Effector CD8-positive, alpha-beta T cell (primary cell): Measurements from ENCODE around the gene TMEM33.
A peak's percentile ranks its signal among the peaks of the same experiment; 100 is the strongest.

Experiments
- DNase-seq: peaks from one replicate; lab custom pipeline; 2025; lab: John Stamatoyannopoulos, UW

Gene TMEM33

DNA sequence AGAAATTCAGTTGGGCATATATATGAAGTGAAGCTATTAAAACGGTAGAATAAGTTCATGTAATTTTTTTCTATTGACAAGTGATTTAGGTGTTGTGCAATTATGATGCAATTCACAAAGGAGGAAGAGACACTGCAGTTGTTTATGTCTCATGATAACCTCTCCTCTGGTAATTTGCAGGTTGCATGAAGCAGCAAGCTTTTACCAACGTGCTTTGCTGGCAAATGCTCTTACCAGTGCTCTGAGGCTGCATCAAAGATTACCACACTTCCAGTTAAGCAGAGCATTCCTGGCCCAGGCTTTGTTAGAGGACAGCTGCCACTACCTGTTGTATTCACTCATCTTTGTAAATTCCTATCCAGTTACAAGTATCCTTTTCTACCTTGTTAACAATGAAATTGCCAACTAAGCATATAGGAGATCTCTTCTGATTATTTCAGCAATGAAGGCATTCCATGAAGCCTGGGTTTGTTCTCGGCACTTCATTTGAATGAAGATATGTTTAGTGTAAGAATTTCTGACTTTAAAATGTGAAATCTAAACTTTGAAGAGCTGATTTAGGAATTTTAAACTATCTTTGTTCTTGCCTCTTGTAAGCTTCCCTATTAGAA, 3.9 kb downstream of the TMEM33 start:
- no peak for DNase-seq

DNA sequence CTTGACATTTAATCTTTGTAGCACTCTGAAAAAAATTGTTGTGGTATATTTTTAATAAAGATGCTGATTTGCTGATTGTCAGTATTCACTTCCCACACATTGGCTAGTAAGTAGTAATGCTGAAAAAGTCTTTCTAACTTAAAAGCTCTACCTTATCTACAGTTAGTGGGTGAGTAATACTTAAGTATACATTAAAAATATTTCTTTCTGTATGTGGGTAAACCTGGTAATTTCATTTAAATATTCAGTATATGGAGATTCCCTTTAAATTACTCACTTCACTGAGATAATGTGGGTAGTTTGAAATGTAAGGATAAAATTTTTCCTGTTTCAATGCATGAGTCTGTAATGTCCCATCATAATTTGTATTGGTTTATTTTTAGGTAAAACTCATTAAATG, 5.6 kb downstream of the TMEM33 start:
- no peak for DNase-seq

DNA sequence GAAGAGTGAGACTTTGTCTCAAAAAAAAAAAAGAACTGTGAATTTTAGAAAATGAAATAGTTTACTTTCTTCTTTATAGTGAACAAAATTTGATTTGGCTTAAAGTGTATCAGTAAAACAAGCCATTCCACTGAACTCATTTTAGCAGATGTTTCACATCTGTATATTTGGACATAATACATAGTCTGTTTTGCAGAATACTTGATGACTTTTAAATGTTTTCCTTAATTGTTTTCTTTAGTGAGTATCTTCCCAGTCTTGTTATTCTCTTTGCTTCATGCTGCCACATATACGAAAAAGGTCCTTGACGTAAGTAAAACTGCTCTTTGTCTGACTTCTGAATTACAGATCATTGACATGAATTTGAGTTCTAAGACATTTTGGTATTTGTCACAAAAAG, 8.3 kb downstream of the TMEM33 start:
- DNase-seq: no peak

DNA sequence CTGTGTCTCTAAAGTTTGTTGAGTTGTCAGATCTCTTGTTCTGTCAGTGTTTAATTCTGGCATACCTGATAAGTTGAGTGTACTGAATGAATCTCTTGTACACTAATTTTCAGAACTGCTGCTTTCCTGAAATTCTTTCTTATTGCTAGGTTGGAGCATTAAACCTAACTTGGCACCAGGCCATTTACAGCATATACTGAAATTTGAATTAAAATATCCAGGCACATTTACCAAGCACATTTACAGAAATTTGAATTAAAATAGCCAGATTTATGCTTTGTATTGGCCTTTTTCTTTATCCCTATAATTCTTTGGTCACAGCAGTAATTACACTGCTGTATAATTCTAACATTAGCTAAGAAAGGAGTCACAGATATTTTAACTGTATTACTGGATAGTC, 8.9 kb downstream of the TMEM33 start:
- DNase-seq: no peak

DNA sequence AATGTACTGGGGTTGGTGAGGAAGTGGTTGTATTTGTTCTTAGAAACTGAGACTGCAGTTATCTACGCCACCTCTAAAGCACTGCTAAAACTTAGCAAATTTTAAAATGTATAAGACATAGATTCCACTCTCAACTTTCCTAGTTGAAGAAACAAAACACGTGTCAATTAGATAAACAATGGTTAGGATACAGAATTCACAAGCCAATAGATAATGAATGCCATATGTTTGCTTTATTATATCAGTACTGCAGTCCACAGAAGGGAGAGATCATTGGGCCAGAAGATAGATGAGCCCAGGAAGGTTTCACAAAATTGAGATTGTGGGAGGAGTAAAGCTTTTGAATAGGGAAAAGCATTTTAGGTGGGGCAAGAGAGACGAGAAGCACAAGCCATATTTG, 14.3 kb downstream of the TMEM33 start:
- DNase-seq: no peak

DNA sequence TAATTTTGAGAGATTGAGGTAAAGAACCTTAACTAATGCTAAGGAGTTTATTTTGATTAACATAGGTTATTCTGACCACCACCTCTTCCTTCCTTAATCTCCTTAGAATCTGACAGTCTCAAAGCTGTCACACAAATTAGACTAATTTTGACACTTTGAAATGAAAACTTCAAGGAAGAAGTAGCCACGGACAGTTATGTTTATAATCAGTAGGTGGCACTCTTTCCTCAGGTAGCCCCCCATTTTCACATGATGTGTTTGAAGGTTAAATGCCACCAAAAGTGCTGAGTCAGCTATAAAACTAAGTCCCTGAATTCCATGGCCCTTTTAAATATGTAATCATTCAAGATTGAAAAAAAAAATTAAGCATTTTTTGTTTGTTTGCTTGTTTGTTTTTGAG, 22.4 kb downstream of the TMEM33 start:
- DNase-seq: no peak

DNA sequence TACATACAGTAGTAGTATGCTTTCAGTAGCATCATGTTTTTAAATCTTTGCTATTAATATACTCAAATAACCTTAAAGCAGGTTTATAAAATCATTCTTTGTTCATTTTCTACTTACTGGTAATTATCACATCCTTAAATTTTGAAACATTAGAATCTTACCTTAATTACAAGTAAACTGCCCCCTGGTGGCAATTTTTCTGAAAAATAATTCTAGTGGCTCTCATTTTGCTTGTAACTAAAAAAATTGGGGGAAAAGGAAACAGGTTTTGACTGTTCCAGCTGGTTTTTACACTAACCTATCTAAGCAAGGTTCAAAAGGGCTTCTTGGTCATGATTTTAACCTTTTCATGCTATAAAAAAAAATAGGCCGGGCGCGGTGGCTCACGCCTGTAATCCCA, 27.9 kb downstream of the TMEM33 start:
- DNase-seq: no peak

DNA sequence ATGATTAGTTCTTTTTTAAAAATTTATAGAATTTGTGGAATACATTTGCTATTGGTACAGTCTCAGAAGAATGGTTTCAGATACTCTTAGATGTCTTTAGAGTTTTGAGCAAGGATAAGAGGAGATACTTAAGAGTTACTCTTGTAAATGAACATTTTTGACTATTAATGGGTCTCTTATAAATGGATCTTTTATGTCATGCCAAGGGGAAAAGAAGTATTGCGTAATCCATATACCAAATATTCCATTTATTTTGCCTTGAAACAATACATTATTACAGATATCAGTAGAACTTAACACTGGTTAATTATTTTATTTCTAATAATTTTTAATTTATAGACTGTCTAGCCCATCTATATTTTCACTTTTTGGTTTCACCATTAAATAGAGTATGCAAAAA, 29.2 kb downstream of the TMEM33 start:
- DNase-seq: no peak

DNA sequence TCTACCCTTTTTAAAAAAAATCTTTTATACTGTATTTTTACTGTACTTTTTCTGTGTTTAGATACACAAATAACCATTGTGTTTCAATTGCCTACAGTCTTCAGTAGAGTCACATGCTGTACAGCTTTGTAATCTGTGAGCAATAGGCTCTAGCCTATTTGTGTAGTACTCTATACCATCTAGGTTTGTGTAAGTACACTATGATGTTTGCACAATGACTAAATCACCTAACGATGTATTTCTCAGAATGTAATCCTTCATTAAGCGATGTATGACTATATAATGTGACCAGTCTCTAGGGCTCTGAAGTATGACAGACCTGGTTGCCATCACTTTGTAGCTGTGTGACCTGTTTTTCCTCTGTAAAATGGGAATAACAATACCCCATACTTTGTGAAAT, 32.2 kb downstream of the TMEM33 start:
- no peak for DNase-seq

DNA sequence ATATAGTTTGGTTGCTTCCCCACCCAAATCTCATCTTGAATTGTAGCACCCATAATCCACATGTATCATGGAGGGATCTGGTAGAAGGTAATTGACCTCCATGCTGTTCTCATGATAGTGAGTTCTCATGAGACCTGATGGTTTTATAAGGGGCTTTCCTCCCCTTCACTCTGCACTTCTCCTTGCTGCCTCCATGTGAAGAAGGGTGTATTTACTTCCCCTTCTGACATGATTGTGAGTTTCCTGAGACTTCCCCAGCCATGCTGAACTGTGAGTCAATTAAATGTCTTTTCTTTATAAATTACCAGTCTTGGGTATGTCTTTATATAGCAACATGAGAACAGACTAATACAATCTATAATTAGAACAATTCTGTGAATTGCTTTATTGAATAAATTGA, 34.4 kb downstream of the TMEM33 start:
- DNase-seq: no peak

DNA sequence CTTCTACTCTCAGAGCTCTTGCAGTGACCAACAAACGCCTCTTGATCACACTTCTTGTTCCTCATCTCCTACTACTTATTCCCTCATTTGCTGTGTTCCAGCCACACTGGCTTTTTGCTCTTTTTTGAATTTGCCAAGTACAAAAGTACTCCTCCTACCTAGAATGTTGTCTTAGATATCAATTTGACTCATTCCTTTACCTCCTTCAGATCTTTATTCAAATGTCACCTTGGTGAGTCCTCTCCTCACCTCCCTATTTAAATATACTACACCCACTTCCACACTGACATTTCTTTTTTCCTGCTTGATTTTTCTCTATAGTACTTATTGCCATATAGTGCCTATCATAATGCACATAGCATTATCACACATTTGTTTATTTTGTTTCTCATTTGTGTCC, 40.1 kb downstream of the TMEM33 start:
- DNase-seq: no peak

DNA sequence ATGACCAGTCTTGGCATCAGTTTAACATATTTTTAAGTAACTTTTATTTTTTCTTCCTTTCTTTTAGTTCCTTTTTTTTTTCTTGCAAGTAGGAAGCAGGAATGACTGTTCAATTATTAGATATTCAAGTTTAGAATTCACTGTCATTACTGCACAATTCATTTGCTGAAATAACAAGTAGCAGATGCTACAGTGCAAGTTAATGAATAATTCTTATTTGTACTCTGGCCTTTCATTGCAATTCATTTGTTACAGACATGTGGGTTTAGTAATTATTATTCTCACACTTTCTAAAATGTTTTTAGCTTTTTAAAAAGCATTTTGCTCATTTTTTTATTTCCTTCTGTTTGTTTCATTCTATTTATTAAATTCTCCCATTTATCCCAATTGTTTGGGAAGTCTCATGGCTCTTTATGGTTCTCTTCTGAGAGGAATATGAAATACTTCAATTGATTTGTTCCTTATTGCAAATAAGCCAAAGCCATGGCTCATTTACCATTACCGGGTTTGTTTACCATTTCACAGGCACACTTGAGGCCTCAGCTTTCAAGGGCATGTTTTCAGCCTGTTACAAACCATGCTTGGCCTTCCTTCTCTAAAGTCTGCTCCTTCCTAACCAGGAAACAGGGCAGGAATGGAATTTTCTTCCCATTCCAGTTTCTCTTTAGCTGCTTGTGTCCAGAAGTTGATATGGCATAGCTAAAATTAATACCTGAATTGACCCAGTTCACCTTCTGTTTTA, 41.7 kb downstream of the TMEM33 start:
- DNase-seq: no peak

DNA sequence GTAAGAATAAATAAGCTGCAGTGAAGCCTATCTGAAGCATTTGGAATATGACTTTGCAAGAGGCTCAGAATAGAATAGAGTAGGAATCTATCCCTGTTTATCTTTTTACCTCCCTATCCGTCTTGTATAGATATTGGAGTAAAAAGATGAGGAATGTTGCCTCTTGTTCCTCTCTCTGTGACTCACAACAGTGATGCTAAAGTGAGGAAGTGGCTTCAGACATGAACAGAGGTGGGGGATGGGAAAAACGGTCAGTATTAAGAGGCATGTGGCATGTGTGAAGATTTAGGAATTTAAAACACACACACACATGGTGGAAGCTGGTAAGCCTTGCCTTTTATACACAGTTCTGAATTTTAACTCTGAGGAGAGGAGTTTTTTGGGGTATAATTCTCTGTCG, 42.5 kb downstream of the TMEM33 start:
- no peak for DNase-seq

DNA sequence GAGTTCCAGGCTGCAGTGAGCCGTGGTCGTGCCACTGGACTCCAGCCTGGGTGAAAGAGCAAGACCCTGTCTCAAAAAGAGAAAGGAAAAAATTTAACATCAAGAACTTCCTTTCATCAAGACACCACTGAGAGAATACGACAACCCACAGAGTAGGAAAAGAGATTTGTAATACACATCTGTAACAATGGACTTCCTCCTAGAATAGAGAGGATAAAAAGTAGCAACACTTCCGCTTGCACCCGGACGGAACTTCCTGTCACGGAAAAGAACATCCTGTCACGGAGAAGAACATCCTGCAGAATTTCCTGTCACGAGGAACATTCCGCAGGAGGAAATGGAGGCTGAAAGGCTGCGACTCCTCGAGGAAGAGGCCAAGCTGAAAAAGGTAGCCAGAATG, 46.2 kb downstream of the TMEM33 start, which contains the start of gene DCAF4L1:
TSS of gene DCAF4L1 (plus strand) at position 301 of the 400 bp plus-strand sequence. CDS start at position 338, 37 bp downstream.
- DNase-seq: no peak

DNA sequence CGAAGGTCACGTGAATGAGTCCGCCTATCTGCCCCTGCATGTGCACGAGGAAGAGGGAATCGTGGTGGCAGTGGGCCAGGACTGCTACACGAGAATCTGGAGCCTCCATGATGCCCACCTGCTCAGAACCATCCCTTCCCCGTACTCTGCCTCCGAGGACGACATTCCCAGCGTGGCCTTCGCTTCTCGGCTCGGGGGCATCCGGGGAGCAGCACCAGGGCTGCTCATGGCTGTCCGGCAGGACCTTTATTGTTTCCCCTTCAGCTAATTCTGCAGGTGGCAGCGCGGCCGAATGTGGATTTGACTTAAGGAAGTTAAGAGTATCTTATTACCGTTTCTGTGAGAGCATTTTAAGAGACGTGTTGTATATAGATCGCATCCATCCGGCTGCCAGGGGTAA, 47.5 kb downstream of the TMEM33 start:
- DNase-seq: no peak

DNA sequence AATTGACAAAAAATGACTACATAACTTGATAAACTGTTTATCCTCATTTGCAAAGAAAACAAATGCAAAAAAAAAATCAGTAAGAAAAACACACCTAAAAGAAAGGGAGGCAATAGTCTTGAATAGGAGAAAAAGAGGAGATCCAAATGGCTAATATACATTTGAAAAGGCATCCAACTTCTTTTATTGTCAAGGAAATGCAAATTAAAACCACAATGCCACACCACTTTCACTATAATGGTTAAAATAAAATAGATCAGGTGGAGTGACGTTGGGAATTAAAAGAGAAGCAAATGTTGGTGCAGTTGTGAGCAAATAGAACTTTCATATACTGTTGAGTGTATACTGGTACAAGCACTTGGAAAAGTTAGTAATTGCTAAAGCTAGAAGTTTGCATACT, 49.9 kb downstream of the TMEM33 start:
- DNase-seq: no peak

DNA sequence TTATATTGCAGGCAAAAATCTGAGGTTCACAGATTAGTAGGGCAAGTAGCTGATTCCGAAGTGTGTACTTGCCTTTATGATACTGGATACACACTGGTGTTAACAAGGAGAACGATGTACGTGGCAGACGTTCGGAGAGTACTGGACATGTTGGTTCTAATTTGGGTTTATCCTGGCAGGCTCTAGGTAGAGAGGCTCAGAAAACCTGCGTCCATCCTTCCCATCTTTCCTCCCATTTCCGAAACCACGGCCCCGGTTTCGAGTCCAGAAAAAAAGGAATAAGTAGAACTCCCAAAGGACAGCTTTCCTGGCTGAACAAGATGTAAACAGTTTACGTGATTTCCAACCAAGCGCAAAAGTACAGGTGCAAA, 54.8 kb downstream of the TMEM33 start:
- no peak for DNase-seq

DNA sequence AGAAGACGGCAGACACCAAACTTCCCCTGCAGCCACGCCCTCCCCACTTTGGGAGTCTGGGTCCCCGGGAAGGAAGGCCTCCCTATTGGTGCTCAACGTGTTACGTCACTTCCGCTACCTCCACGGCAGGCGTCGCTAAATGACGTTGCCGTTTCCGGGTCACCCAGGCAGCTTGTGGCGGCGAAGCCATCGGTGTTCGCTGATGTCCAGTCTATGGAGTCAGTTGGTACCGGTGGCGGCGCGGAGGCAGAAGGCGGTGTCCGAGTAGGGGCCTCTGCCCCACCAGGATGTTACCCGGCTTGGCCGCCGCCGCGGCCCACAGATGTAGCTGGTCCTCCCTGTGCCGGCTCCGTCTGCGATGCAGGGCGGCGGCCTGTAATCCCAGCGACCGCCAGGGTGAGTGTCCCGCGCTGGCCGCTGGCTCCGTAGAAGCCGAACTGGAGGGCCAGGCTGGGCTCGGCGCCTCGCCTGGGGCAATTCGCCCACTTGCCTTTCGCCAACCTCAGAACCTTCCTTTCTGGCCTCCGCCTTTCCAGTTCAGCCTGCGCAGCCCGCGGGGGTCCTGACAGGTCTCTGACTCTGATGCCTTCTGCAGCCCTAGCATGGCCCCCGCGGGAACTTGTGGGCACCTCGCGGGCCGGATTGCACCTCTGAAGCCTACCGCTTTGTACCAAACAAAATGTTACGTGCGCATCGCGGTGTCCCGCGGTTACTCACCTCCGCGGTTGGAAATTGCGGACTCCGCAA, 55.3 kb downstream of the TMEM33 start, which contains the start of gene SLC30A9:
TSS of gene SLC30A9 (plus strand) at position 166 of the 747 bp plus-strand sequence. CDS start at position 288, 122 bp downstream.
- peak; percentile 89 for DNase-seq

DNA sequence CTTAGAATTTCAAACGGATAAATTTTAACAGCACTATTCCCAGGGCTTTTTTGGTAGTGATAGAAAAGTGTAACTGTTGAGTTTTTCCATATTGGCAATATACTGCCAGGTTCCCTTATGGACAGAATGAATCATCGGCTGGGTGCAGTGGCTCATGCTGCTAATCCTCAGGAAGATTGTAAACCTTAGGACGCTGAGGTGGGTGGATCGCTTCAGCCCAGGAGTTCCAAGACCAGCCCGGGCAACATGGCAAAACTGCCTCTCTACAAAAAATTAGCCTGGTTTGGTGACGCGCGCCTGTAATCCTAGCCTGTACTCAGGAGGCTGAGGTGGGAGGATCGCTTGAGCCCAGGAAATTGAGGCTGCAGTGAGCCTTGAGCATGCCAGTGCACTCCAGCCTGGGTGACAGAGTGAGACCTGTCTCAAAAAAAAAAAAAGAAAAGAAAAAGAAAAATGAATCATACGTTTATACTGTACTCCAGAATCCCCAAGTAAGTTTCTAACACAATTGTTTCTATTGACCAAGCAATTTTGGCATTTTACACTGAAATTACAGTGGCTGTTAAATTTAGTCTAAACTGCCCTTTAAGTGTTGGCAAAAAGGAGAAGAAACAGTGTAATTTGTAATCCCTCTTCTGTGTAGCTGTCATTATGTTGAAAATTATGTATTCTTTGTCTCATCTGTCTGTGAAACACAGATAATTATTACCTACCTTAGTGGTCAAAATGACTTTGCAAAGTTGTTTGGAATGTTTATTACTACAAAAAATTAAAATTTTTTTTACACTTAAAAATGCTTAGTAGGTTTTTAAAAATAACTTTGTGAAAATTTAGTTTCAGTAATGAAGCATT, 56.9 kb downstream of the TMEM33 start:
- DNase-seq: no peak

DNA sequence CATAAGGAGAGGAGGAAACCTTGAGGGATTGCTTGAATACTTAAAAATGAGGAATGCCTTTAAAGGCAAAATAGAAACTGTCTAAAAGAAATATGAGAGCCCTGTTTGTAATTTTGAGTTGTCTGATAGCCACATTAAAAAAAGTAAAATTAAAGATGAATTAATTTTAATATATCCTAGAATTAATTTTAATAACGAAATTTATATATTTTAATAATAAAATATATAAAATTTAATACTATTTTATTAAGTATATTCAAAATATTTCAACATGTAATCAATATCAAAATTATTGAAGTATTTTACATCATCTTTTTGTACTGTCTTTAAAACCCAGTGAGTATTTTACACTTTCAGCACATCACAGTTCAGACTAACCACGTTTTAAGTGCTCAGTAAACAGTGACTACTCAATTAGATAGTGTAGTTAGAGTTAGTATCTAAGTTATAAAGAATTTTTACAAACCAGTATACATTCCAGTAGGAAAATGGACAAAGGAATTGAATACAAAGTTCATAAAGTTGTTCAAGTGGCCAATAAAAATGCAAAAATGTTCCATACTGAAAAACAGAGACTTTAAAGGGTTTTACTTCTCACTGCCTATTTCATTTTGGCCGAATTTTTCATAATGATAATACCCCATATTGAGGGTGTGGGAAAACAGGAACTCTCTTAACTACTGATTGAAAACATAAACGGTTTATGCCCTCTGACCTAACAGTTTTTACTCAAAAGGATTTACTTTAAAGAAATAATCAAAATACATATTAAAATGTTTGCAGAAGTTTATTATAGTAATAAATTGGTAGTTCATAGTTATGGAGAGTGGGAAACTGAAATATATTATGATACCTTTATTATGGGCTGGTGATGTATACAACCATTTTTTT, 58.0 kb downstream of the TMEM33 start:
- no peak for DNase-seq

DNA sequence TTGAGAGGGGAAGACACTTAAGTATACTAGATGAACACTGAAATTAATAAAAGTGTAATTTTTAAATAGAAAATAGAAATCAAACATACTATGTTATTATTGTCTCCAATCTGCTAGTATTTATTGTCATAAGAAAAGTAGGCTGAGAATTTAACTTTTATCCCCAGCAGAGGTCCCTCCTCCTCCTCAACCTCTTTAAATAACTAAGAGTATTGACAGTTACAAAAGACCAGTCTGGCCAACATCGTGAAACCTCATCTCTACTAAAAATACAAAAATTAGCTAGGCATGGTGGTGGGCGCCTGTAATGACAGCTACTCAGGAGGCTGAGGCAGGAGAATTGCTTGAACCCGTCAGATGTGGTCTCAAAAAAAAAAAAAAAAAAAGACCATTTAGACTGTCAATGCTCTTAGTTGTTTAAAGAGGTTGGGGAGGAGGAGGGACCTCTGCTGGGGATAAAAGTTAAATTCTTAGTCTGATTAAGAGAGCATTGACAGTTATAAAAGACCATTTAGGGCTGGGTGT, 59.3 kb downstream of the TMEM33 start:
- no peak for DNase-seq
